Medulla oblongata (tissue), 1 donor: ENCODE measurements around the gene WNT5A.
"Not testable (repeated sequence)": the region's sequence is repeated elsewhere in the genome, so short reads cannot be mapped to it uniquely, and the experiment has no call there.

Experiments used
- DNase-seq: peaks from one replicate; pipeline ENCODE4 v3.0.0-alpha.2; 2015; ENCODE audit errors: extremely low spot score

Gene WNT5A

DNA sequence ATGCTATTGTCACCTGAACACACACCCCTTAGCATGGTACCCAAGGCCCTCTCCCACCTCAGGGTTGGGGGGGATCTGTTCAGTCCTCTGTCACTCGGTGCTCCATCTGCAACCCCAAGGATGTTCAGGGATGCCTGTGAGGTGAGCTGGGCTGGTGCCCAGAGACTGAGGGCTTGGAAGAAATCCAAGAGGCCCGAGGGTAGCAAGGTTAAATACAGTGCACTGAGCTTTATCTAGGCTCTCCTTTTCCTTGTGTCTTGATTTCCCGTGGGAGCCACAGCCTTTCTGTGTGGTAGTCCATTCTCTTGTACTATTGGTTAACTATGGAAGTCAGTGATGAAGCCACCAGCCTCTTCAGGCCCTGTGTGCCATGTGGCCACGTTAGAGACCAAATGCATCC is 18.7 kb upstream of the WNT5A start:
- DNase-seq: no peak

DNA sequence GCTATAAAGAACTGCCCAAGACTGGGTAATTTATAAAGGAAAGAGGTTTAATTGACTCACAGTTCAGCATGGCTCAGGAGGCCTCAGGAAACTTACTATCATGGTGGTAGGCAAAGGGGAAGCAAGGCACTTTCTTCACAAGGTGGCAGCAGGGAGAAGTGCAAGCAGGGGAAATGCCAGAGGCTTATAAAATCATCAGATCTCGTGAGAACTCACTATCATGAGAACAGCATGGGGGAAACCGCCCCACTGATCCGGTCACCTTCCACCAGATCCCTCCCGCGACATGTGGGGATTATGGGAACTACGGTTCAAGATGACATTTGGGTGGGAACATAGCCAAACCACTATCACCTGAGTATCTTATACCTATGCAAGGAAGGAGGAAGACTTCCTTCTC is 18.0 kb upstream of the WNT5A start:
- DNase-seq: not testable (repeated sequence)

DNA sequence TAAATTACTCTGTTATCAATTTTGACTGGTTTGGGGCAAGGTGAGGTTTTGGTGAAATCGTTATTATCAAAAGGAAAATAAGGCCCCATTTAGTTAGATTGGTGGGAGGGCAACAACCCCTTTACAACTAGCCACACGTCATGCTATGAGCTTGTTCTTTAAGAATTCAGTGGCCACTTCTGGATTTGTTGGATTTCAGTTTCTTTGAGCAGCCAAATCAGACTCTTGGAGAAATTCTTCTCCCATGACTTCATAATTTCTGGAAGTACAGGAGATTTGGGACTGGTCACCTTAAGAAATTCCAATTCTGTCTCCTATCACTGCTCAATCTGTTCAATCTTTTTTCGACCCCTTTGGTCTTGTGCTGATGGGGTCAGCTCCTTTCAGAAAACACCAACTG is 14.8 kb upstream of the WNT5A start:
- DNase-seq: no peak

DNA sequence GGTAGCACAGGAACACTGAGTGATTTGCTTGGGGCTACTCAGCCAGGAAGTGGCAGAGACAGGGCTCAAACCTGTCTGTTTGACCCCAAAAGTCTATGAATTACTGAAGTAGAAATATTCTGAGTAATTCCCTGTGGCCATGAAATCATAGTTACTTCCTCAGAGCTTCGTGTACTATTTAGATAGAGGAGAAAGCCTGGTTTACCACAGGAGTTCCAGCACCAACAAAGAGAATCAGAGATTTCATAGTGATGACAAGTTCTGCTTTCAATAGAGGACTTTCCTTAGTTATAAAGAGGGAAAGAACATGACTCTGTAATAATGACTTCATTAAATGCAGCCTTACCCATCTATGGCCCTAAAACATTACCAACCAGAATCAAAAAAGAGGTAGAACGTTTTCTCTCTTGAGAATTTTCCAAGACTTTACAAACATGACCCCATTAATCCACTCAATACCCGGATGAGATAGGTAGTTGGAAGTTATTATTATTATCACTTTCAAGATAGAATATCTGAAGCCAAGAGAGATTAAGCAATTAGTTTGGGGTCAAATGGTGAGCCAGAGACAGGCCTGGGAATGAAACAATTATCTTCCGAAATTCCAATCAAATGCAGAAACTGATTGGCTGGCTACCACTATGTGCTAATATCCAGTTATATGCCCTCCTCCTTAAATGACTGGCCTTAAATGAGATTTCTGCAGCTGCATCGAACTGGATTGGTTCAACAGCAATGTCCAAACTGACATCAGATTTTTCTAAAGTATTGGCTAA is 13.6 kb upstream of the WNT5A start:
- DNase-seq: no peak

DNA sequence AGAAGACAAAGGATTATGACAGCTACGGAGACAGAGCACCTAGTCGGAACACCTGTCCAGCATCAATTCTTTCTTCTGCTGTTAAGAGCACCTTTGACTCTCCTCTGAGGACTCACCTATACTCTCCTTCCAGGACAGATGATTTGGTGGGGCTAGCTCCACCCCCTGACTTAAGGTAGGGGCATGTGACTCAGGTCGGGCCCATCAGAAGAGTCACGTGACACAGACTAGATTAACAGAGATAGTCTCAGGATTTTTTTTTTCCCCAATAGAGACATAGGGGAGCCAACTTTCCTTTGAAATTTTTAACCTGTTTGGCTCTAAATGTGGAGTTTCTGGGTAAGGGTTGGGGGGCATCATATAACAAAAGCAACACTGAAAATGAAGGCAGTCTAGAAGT is 11.4 kb upstream of the WNT5A start:
- DNase-seq: no peak

DNA sequence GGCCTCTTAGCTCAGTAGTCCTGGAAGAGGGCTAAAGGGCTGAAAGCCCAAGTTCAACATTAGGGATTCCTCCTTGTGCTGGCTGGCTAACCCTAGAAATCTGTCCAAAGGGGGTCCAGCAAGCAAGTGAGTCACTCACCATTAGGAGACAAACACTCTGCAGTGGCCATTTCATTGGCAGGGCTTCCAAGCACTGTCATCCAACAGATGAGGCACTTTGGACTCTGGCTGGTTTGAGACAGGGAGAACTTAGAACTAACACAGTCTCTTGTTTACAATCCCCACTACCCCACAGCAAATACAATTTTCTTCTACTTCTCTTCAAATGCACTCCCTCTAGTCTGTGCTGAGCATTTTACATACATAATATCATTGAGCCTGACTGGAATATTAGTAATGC is 10.1 kb upstream of the WNT5A start:
- DNase-seq: no peak

DNA sequence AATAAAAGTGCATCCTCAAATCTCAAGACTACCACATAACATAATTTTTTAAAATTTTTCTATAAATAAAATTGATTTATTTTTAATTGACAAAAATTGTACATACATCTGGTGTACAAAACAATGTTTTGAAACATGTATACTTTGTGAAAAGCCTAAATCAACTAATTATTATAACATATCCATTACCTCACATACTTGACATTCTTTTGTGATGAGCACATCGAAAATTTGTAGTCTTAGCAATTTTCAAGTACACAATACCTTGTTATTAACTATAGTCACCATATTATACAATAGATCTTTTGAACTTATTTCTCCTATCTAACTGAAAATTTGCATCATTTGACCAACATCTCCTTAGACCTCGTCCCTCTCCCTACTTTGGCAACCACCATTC is 7.9 kb upstream of the WNT5A start:
- DNase-seq: no peak

DNA sequence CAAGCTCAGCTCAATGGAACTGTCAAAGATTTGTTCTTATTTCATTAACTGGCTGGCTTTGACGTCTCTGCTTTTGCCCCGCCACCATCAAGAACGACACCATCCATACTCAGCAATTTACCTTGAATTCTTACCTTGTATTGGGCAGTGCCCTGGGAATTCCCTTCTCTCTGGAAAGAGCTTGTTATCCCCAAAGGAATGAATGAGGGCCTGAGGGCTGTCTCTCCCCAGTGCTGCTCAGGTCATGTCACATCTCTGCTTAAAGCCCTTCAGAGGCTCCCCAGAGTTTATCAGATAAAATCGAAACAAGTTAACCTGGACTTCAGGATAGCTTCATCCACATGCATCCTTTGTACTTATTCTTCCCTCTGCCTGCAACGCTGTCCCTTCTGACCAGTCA is 5.9 kb upstream of the WNT5A start:
- DNase-seq: no peak

DNA sequence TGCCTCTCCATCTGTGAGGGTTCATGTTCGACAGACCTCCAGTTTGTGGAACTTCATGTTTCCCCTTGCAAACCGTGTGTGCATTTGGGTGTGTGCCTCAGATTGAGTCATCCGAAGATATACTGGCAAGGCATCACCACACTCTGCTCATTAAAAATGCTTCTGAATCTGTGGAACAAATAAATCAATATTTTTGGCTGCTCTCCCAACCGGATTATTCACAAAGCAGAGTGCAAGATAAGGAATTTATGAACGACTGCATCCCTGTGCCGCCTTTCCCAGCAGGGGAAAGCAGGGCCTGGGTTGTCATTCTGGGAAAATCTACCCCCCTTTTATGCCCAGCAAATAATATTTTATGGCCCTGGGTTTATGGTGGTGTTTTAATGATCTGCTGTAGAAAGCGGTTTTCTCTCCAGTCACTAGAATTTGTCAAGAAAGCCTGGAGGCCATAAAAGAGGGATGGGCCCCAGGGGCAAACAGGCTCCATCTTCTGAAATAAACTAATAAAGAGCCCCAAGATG is 4.2 kb upstream of the WNT5A start:
- DNase-seq: no peak

DNA sequence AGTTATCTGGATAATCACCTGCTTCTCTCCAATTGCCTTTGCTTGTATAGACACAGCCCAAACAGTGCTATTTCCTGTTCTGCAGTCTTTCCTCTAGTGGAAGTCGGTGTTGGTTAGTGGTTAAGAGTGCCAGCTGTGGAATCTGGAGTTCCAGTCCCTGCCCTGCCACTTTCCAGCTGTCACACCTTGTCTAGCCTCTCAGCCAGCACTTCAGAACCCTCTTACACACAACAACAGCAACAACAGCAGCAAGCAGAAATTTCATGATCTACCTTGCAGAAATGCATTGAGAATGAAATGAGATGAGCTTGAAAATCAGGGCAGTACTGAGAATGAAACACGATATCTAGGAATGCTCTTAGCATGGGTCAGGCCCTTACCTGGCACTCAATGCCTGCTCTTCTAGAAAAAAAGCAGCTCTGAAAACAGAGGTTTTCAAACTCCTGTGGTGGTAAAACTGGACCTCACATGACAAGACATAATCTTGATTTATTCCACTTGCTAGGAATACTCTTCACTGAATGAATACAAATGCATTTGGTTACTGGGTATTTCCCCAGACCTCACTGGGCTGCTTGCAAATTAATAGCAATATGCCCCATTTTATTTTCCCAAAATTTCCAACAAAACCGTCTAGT is 3.3 kb upstream of the WNT5A start:
- no peak for DNase-seq

DNA sequence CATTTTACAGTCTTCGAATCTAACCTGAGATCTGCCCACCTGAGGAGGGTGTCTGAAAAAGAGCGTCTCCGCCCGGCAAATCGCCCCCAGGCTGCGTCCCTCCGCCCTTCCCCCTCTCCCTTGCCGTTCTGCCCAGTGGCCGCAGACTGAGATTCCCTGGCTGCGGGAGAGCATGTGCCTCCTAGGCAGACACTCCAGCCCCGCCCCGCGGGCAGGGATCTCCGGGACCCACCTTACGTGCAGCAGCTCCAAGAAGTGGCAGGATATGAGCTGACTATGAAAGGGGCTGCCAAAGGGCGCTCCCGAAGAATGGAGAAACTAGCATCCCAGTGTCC is 2.7 kb upstream of the WNT5A start:
- no peak for DNase-seq

DNA sequence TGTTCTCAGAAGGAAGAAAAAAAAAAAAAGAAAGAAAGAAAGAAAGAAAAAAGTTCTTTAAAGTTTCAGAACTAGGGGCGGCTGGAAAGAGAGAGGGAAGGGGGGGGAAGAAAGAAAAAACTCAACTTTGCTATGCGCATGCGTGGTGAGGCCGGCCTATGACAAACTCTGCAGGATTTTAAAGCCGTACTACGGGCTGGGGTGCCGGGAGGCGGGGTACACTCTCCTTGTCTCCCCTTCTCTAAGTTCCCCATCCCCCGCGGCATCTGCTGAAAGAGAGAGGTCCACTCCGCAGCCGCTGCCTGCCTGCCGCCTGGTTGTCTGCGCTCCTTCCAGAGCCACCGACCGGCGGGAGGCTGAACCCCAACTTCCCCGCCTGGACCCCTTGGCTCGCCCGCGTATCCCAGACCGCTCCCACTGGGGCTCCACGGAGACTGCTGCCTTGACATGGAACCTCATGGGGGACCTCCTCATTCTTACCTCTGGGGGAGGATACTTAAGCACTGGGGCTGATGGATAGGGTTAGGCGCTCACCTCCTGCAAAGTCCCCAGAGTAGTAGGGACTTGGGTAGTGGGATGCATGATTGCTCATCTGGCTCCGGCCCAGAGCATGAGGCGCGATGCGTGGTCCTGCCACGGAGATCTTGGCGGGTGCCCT is 1.4 kb upstream of the WNT5A start:
- peak; percentile 86 for DNase-seq

DNA sequence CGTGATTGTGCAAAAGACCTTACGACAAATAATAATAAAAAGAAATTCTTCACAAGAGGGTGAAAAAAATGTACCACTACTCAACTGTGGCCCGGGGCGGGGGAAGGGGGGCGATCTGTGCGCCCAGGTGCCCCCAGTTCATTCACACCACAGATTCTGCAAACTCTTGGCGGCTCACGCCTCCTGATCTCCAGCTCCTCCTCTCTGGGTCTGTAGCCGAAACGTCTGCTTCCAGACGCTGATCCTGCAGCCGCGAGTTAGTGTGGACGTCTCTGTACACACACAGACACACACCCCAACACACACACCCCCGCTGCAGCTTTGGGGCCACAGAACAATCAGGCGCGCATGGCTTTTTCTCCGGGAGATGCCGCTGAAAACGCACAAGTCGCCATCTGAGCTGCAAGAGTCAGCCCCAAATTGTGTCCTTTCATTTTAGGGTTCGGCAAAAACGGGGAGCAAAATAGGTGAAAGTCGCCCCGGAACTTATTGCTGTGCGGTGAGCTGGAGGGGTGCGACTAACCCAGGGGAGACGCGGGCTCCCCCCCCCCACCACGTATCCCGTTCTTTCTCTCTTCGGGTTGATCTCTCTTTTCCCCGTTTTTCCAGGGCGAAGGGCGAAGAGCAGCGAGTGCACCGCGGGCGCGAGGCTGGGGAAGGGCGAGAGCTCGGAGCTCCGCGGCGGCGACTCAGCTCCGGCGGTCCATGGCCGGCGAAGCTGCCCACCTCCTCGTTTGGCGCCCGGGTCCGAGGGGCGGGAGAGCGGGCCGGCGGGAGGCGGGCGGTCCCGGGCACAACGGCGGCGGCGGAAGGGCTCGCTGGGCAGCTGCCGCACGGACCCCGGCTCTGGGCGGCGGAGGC is 505 bp upstream of the WNT5A start:
- peak; percentile 35 for DNase-seq

DNA sequence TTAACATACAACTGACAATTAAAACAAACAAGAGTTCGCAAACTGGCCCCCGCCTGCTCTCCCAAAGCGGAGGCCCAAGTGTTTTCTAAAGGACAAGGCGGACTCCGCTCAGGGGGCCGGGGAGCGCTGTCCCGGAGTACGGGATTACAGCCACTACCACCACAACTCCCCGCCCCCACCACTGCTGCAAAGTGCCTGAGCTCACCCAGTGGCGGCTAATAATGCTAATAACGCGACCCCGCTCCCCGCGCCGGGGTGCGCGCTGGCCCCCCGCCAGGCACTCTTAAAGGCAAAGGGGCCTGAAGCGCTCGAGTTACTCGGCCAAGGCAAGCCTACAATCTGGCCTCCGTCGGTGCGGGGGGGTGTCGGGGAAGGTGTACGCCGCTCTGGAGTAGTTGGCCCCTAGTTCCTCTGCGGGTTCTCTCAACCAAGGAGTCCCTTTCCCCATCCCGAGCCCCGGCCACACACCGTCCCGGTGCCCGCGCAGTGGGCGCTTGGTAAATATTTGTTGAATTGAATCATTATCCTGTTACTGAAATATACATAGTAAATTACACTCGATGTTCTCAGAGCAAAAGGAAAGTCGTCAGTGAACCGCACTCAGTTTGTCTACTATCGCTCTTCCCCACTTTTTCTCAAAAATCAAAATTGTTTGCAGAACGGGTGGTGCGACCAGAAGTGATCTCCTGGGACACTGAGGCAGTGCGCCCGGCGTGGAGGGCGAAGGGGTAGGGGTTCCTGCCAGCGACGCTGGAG is 827 bp downstream of the WNT5A start:
- DNase-seq: peak; percentile 58

DNA sequence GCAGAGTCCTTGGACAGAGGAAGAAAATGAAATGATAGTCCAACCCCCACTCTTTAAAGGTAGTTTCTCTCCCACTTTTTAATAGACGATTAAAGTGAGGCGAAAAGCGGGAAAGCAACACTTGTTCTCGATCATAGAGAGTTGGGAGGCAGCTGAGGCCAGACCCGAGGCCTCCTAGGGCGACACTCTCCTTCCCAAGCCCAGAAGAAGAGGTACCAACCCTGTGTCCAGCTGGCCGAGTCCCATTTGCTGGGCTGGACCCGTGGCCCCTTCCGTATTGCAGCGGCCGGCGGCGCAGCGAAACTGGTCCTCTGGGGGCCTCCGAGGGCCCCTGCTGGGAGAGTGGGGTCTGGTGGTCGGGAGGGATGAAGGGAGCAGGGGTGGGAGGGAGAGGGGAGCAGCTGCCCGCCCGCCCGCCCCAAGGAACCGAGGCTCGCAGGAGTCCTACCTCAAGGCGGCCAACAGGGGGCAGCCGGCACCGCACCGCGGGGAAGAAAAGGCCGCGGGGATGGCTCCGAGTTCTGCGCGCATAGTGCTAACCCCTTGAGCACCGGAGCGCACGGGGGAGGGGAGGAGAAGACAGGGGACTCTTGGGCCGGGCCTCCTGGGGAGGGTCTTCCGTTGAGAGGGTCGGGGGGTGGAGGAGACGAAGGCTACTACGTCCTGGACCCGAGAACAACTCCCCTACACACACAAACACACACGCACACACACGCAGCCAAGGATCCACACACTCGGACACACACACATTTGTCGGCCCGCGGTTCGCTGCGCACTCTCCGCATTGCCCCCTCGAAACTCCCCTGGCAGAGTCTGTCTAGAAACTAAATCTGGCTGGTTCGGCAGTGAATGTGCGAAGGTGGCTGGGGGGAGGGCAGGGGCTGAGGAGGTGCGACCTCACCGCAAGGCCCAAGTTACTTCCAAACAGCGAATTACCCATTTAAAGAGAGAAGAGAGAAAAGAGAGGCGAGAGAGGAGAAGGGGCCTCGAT is 2.0 kb downstream of the WNT5A start:
- peak; percentile 86 for DNase-seq

DNA sequence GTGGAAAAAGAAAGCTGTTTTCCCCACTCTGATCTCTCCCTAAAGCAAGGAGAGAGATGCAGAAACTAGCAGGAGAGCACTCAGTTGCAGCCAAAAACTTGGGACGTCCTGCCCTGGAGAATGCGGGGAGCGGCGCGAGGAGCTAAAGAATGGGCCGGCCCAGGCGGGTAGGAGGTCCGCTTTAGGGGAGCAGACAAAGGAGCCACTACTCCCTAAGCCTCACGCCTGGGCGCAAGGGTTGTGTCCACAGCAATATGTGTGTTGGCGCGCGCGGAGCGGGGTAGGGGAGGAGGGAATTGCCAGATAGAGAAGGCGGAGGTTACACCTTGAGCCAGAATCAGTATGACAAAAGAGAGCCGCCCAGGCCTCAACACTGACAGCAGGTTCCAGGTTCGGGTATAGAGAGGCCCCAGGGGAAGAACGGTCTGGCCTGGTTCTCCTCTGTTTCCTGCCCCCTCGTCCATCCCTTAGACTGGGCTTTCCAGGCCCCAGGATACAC is 2.9 kb downstream of the WNT5A start:
- DNase-seq: no peak

DNA sequence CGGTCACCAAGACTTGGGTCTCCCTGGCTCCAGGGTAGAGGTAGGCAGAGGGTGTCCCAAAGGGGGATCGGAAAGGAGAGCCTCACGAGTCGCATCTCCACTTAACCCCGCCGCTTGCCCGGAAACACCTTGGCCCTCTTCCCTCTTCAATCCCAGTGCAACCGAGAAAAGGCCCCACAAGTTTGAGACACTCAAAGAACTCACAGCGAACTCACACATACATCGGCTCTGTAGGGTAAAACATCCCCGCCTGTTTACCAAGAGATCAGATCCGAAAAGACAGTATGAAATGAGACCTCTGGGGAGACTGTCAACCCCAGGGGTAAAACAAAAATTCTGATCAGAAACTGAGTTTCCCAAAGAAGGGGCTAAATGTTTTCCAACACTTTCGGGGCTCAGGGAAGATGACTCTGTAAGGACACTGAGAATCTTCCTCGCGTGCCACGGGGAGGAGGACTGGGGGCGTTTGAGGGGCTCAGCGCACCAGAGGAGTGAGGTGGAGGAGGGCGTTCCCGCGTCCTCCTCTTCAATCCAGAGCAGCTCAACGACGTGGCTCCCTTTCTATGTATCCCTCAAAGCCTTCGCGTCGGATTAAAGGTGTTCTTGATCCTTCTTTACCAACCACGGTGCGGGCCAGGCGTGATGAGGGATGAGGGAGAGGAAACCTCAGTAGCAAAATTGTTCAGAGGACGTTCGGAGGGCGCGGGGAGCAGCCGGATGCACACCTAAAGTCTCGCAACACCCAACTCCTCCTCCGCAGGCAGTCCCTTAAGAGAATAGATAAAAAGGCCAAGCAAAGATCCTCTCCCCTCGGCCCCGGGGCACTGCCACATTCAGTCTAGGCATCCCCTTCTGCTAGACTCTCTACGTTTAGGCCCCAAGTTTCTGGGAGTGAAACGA is 3.7 kb downstream of the WNT5A start:
- DNase-seq: no peak

DNA sequence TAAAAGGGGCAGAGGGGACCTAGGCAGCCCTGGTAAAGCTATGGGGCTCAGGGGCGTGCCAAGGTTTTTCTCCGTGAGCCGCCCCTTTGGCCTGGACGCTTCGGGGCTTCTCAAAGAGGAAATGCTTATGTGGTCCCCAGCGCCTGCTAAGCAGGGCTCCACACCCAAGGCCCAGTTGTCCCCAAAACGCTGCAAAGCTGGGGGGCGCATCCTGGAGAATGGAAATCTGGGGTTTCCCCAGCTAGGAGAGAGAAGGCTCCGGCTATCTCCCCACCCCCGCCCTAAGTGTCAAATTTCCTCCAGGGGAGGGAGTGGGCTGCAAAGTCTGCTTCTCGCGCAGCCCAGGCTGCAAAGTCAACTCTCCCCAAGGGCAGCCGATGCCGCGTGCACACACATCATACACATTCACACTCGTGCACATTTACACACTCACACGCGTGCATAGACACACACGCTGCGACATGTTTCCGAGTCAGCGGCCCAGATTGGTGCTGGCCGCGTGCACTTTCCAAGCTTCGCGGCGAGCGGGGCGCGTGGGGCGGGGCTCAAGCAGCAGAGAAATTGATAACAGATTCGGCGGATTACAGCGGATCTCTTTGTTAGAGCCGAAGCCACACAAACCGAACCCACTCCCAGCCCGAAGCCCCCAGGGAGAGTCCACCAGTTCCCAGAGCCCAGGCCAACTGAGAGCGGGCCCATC is 4.5 kb downstream of the WNT5A start:
- no peak for DNase-seq
